H1 (cell line): Measurements from ENCODE around the gene WDFY4. TPM values are rescaled to one million over a fixed set of nuclear protein-coding genes. Genes with fewer than 3 reads are reported as not detected.
A peak's percentile ranks its signal among the peaks of the same experiment; 100 is the strongest.

Source experiments
- CTCF ChIA-PET: fragments of 300-600 bp; sonication (Branson Sonifier 250); formaldehyde crosslinking; loops from one replicate; lab custom pipeline; 2021; ENCODE audit not compliant: partially characterized antibody; lab: Charles Lee
- POLR2A ChIA-PET: fragments of 300-600 bp; sonication (Branson Sonifier 250); formaldehyde crosslinking; loops from one replicate; lab custom pipeline; 2021; ENCODE audit warnings: inconsistent platforms; ENCODE audit not compliant: partially characterized antibody; lab: Charles Lee
- DNase-seq, 2 experiments: peaks; one replicate each; pipeline versions ENCODE4 v3.0.0 to v3.0.0-alpha.2; 2010 to 2022; ENCODE audit warnings: low spot score in 2 of 2, low read depth in 1 of 2, mixed read lengths in 1 of 2
- FAIRE-seq: peaks from 2 replicates; lab custom pipeline; 2011; peaks lifted over from hg19 to GRCh38; lab: Jason Lieb, UNC
- H2AFZ ChIP-seq: 2 replicates; pipeline ENCODE4 v1.8.1; 2012; ENCODE audit warnings: low read length, inconsistent platforms
- H2AK5ac ChIP-seq: 2 replicates; pipeline ENCODE4 v1.6.1; 2013; ENCODE audit warnings: low read depth, low read length
- H2BK120ac ChIP-seq: replicated peaks from 2 replicates; pipeline ENCODE3; 2013; ENCODE audit warnings: low read depth, low read length, inconsistent platforms
- H2BK12ac ChIP-seq: 2 replicates; pipeline ENCODE4 v1.6.1; 2013; ENCODE audit warnings: low read depth, low read length
- H2BK15ac ChIP-seq: 2 replicates; pipeline ENCODE4 v1.6.1; 2013; ENCODE audit warnings: low read length
- H2BK20ac ChIP-seq: 2 replicates; pipeline ENCODE4 v1.6.1; 2013; ENCODE audit warnings: low read length
- H2BK5ac ChIP-seq: 2 replicates; pipeline ENCODE4 v1.6.1; 2013; ENCODE audit warnings: low read depth, low read length
- H3K14ac ChIP-seq: 2 replicates; pipeline ENCODE4 v1.6.1; 2013; ENCODE audit warnings: inconsistent platforms; ENCODE audit not compliant: insufficient read length
- H3K18ac ChIP-seq: 2 replicates; pipeline ENCODE4 v1.6.1; 2013; ENCODE audit warnings: low read length; ENCODE audit errors: extremely low read depth
- H3K23ac ChIP-seq: 2 replicates; pipeline ENCODE4 v1.6.1; 2013; ENCODE audit warnings: inconsistent platforms; ENCODE audit not compliant: insufficient read length
- H3K23me2 ChIP-seq: 2 replicates; pipeline ENCODE4 v1.6.1; 2013; ENCODE audit warnings: low read depth, low read length
- H3K27ac ChIP-seq: 2 replicates; pipeline ENCODE4 v1.6.1; 2011; ENCODE audit warnings: low read depth, low read length, inconsistent platforms
- H3K27me3 ChIP-seq, 4 experiments: replicated peaks in 1 of 4; 1 replicate in 1 of 4; 2 replicates in 3 of 4; pipeline versions ENCODE4 v1.6.1 to v1.8.1; 2011 to 2013; ENCODE audit warnings: low read length in 3 of 4, mild to moderate bottlenecking in 3 of 4, inconsistent platforms in 2 of 4, mixed read lengths in 2 of 4, moderate library complexity in 1 of 4; ENCODE audit not compliant: control insufficient read depth in 3 of 4, insufficient read depth in 3 of 4; ENCODE audit errors: extremely low read depth in 1 of 4
- H3K36me3 ChIP-seq, 4 experiments: 2 replicates each; pipeline versions ENCODE4 v1.6.1 to v1.8.1; 2011 to 2013; ENCODE audit warnings: mild to moderate bottlenecking in 4 of 4, low read length in 3 of 4, moderate library complexity in 2 of 4, control low read depth in 1 of 4, inconsistent platforms in 1 of 4; ENCODE audit not compliant: insufficient read depth in 4 of 4, control insufficient read depth in 2 of 4
- H3K4ac ChIP-seq: replicated peaks from 2 replicates; pipeline ENCODE3; 2013; ENCODE audit warnings: low read length, low read depth, mixed read lengths, inconsistent platforms; ENCODE audit not compliant: insufficient read length
- H3K4me1 ChIP-seq, 4 experiments: replicated peaks in 1 of 4; 1 replicate in 1 of 4; 2 replicates in 3 of 4; pipeline versions ENCODE4 v1.6.1 to v1.8.1; 2011 to 2013; ENCODE audit warnings: low read length in 3 of 4, inconsistent platforms in 2 of 4, mixed read lengths in 1 of 4; ENCODE audit not compliant: insufficient read depth in 4 of 4, control insufficient read depth in 3 of 4
- H3K4me2 ChIP-seq, 2 experiments: 2 replicates each; pipeline versions ENCODE4 v1.6.1 to v1.8.1; 2011 to 2013; ENCODE audit warnings: low read depth in 2 of 2, low read length in 2 of 2, control low read depth in 1 of 2, inconsistent platforms in 1 of 2, mild to moderate bottlenecking in 1 of 2; ENCODE audit not compliant: insufficient read depth in 1 of 2
- H3K4me3 ChIP-seq, 4 experiments: fragments of 200-600, 300-600 bp in 1 of 4; sonication (generic), shearing (Covaris generic), sonication (Bioruptor Twin) in 1 of 4; 2 replicates each; pipeline versions ENCODE4 v1.5.1 to v1.8.1; 2011 to 2016; ENCODE audit warnings: low read length in 4 of 4, low read depth in 3 of 4, control low read depth in 2 of 4, inconsistent platforms in 2 of 4, mild to moderate bottlenecking in 2 of 4, mixed read lengths in 1 of 4, moderate library complexity in 1 of 4; ENCODE audit not compliant: insufficient read depth in 2 of 4; ENCODE audit errors: extremely low read depth in 1 of 4
- H3K56ac ChIP-seq: replicated peaks from 2 replicates; pipeline ENCODE3; 2013; ENCODE audit warnings: low read depth, mild to moderate bottlenecking, mixed read lengths, low read length, inconsistent platforms; ENCODE audit not compliant: insufficient read length
- H3K79me1 ChIP-seq: 2 replicates; pipeline ENCODE4 v1.6.1; 2013; ENCODE audit warnings: low read depth, low read length, control low read depth
- H3K79me2 ChIP-seq, 2 experiments: 2 replicates each; pipeline versions ENCODE4 v1.6.1 to v1.8.1; 2012 to 2013; ENCODE audit warnings: low read length in 2 of 2, mild to moderate bottlenecking in 2 of 2, inconsistent platforms in 1 of 2; ENCODE audit not compliant: insufficient read depth in 2 of 2, control insufficient read depth in 1 of 2
- H3K9ac ChIP-seq, 4 experiments: replicated peaks in 1 of 4; 1 replicate in 1 of 4; 2 replicates in 3 of 4; pipeline versions ENCODE4 v1.6.1 to v1.8.1; 2011 to 2013; ENCODE audit warnings: low read depth in 3 of 4, low read length in 3 of 4, control low read depth in 2 of 4, mild to moderate bottlenecking in 2 of 4, moderate library complexity in 2 of 4, inconsistent platforms in 1 of 4; ENCODE audit errors: extremely low read depth in 1 of 4
- H3K9me3 ChIP-seq, 2 experiments: 2 replicates each; pipeline versions ENCODE4 v1.6.1 to v1.8.1; 2012 to 2013; ENCODE audit warnings: mild to moderate bottlenecking in 2 of 2, moderate library complexity in 2 of 2, control low read depth in 1 of 2, inconsistent platforms in 1 of 2, low read depth in 1 of 2, low read length in 1 of 2, mixed read lengths in 1 of 2; ENCODE audit not compliant: insufficient read depth in 2 of 2
- H4K20me1 ChIP-seq, 2 experiments: replicated peaks in 1 of 2; 2 replicates each; pipeline versions ENCODE3 to v1.8.1; 2011 to 2013; ENCODE audit warnings: inconsistent platforms in 2 of 2, low read length in 2 of 2, mild to moderate bottlenecking in 1 of 2; ENCODE audit not compliant: insufficient read depth in 2 of 2, control insufficient read depth in 1 of 2
- H4K5ac ChIP-seq: 2 replicates; pipeline ENCODE4 v1.6.1; 2013; ENCODE audit warnings: low read length, low read depth, mixed read lengths, inconsistent platforms; ENCODE audit not compliant: insufficient read length
- H4K8ac ChIP-seq: 2 replicates; pipeline ENCODE4 v1.8.0; 2013; ENCODE audit warnings: mild to moderate bottlenecking, moderate library complexity, low read length, inconsistent platforms; ENCODE audit not compliant: insufficient read depth; ENCODE audit errors: extremely low read depth
- H4K91ac ChIP-seq: replicated peaks from 2 replicates; pipeline ENCODE3; 2013; ENCODE audit warnings: low read length, mixed read lengths, inconsistent platforms; ENCODE audit not compliant: insufficient read length
- CHD1 ChIP-seq: IDR thresholded peaks from 2 replicates; pipeline ENCODE4 v1.6.1; 2012; ENCODE audit warnings: low read depth, low read length, improper control_type of control experiment
- GABPA ChIP-seq: IDR thresholded peaks from 2 replicates; pipeline ENCODE4 v1.6.1; 2011; ENCODE audit warnings: mild to moderate bottlenecking, low read length, moderate library complexity, borderline replicate concordance; ENCODE audit not compliant: insufficient read depth
- GTF2F1 ChIP-seq: IDR thresholded peaks from 2 replicates; pipeline ENCODE4 v1.6.1; 2012; ENCODE audit warnings: low read depth, low read length, improper control_type of control experiment, borderline replicate concordance
- KDM5A ChIP-seq: fragments of 200-600 bp; IDR thresholded peaks from 2 replicates; pipeline ENCODE4 v1.7.1; 2012; ENCODE audit warnings: mild to moderate bottlenecking, low read length, inconsistent platforms, mixed read lengths
- RBBP5 ChIP-seq: IDR thresholded peaks from 2 replicates; pipeline ENCODE4 v1.7.1; 2012; ENCODE audit warnings: low read depth, mild to moderate bottlenecking, inconsistent platforms, low read length, moderate library complexity, borderline replicate concordance
- RXRA ChIP-seq: IDR thresholded peaks from 2 replicates; pipeline ENCODE4 v1.6.1; 2011; ENCODE audit warnings: low read depth, mild to moderate bottlenecking, low read length, moderate library complexity; ENCODE audit not compliant: insufficient read depth
- TAF1 ChIP-seq: IDR thresholded peaks from 2 replicates; pipeline ENCODE4 v1.6.1; 2011; ENCODE audit warnings: mild to moderate bottlenecking, low read depth, low read length
- WGBS, 2 experiments: shearing (Covaris generic) in 1 of 2; methylation state at CpG; one replicate each; pipeline versions ENCODE4 v1.1.6 to v1.1.7; 2013 to 2015; ENCODE audit warnings: low lambda C conversion rate in 2 of 2, mixed read lengths in 2 of 2, inconsistent platforms in 1 of 2, low coverage in 1 of 2, missing lambda C conversion rate in 1 of 2; ENCODE audit not compliant: insufficient replicate concordance in 2 of 2, insufficient coverage in 1 of 2, insufficient read length in 1 of 2; ENCODE audit errors: extremely low coverage in 1 of 2, missing lambda C conversion rate in 1 of 2; 5-methylcytosine and 5-hydroxymethylcytosine counted together
- polyA plus RNA-seq, 7 experiments: library from polyadenylated mRNA; depleted of rRNA in 3 of 7; stranded (reverse) in 5 of 7; unstranded in 2 of 7; fragments of >200 nt in 5 of 7; fragments of 200-250 nt in 2 of 7; gene quantifications; 1 replicate in 5 of 7; 2 replicates in 1 of 7; 4 replicates in 1 of 7; pipeline versions ENCODE4 v1.2.1 to v1.2.3, GENCODE V29; 2011 to 2013; ENCODE audit warnings: missing spikeins in 2 of 7, mixed read lengths in 2 of 7
- total RNA-seq: library from RNA; stranded (reverse); fragmentation: NEBNext Ultra II Directional; extraction: Animal tissue kit (Norgen Biotek cat#: 25700); gene quantifications from 2 replicates; pipeline ENCODE4 v1.2.1, GENCODE V29; 2021

Gene WDFY4
- total and polyA plus RNA-seq, 2 of the 8 experiments (the other 6 are each of a cell fraction or from before 2014, with no cell fraction given), result not detected

- H3K23me2 ChIP-seq, result no peaks in the 10 kb centered on the region
- H3K27ac ChIP-seq, result no peak overlapping the region
- H3K9me3 ChIP-seq, result no peaks in the 10 kb centered on the region
- H4K8ac ChIP-seq, result no peak overlapping the region
- H3K79me2 ChIP-seq, result no peaks in the 10 kb centered on the region
- H2AFZ ChIP-seq, result peak overlapping the region; percentile 57; the same call in 1 of the 2 replicates
- H2BK12ac ChIP-seq, result no peak overlapping the region
- H4K20me1 ChIP-seq, result peaks cover 0 to 1% of the 10 kb centered on the region in 2 experiments
- DNase-seq (no peak), FAIRE-seq (no peak)
- H3K4me1 ChIP-seq, result no peaks in the 10 kb centered on the region
- no peak overlapping the region for H2BK120ac ChIP-seq
- ChIA-PET CTCF (interaction anchor here (0.6 to 1.4 kb wide), 4 partner anchors 9 to 289 kb away, joined by 3 to 4 read pairs (median 3); no protein-coding TSS in a partner anchor), POLR2A (no interaction called here)
- no peak overlapping the region for H2BK15ac ChIP-seq
- no peak overlapping the region for H2BK5ac ChIP-seq
- H3K23ac ChIP-seq, result no peak overlapping the region
- H3K56ac ChIP-seq, result no peak overlapping the region
- H3K4ac ChIP-seq, result no peak overlapping the region
- H4K91ac ChIP-seq, result no peak overlapping the region
- no peak overlapping the region for H3K9ac ChIP-seq
- H3K79me1 ChIP-seq, result no peaks in the 10 kb centered on the region
- no peak overlapping the region for H4K5ac ChIP-seq
- no peak overlapping the region for H3K4me3 ChIP-seq
- no peak overlapping the region for H2BK20ac ChIP-seq
- no peak overlapping the region for H3K14ac ChIP-seq
- H3K27me3 ChIP-seq, result no peaks in the 10 kb centered on the region
- H3K18ac ChIP-seq, result no peak overlapping the region
- no peaks in the 10 kb centered on the region for H3K36me3 ChIP-seq
- no peak overlapping the region for H2AK5ac ChIP-seq
- WGBS, 2 experiments, result 94% methylated on average over 6 of the region's 6 CpGs; no CpG with 5 or more reads in 1 of the 2 experiments
- no peak overlapping the region for H3K4me2 ChIP-seq
- TF ChIP-seq RBBP5 (no peak), TAF1 (no peak), CHD1 (no peak), RXRA (no peak), KDM5A (no peak), GABPA (no peak), GTF2F1 (no peak)
These were observed 260.9 kb downstream of the WDFY4 start for GRCh38 chr10:48945441-48946130.
